GM12801 (cell line): ENCODE measurements around the gene HOXC13.

Experiments
- TF ChIP-seq, protein P1 (sequence below): IDR thresholded peaks from one replicate; pipeline ENCODE4 v1.5.1; 2011; ENCODE audit warnings: control low read depth; ENCODE audit not compliant: insufficient read length; ENCODE audit errors: extremely low read depth

HOXC13 gene

DNA sequence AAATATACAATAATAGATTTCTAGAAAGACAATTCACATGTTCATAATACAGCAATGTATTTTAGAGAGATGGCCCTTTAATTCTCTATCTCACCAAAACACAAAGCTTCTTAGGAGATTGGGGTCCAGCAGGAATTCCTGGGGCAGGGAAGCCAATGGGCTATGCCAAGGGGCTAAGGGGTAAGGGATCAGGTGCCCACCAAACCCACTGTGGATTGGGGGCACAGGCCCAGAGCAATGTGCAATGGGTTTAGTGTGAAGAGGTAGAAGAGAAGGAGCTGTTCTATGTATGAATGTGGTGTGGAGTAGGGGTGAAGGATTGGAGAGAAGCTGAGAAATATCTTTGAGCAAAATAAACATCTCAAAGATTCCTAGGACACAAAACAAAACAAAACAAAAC lies 2.6 kb downstream of the HOXC13 start:
- TF ChIP-seq, protein P1, sequence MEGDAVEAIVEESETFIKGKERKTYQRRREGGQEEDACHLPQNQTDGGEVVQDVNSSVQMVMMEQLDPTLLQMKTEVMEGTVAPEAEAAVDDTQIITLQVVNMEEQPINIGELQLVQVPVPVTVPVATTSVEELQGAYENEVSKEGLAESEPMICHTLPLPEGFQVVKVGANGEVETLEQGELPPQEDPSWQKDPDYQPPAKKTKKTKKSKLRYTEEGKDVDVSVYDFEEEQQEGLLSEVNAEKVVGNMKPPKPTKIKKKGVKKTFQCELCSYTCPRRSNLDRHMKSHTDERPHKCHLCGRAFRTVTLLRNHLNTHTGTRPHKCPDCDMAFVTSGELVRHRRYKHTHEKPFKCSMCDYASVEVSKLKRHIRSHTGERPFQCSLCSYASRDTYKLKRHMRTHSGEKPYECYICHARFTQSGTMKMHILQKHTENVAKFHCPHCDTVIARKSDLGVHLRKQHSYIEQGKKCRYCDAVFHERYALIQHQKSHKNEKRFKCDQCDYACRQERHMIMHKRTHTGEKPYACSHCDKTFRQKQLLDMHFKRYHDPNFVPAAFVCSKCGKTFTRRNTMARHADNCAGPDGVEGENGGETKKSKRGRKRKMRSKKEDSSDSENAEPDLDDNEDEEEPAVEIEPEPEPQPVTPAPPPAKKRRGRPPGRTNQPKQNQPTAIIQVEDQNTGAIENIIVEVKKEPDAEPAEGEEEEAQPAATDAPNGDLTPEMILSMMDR, result no peak

DNA sequence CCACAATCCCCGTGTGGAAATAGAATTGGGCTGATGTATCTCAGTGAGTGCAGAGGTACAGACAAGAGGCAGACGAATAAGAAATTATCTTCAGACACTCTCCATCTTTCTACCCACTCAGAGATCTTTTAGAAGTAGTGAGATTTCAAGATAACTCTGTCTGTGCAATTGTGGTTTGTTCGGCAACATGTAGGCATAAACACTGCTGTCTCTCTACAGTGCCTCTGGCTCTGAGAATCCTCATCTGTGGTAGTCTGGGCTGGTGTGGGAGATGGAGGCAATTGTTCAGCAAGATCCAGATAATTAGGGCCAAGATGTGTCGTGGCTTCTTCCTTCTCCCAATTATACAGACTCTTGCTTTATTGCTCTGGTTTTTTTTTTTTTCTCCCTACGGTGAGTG lies 3.1 kb downstream of the HOXC13 start:
- TF ChIP-seq, protein P1, result no peak

DNA sequence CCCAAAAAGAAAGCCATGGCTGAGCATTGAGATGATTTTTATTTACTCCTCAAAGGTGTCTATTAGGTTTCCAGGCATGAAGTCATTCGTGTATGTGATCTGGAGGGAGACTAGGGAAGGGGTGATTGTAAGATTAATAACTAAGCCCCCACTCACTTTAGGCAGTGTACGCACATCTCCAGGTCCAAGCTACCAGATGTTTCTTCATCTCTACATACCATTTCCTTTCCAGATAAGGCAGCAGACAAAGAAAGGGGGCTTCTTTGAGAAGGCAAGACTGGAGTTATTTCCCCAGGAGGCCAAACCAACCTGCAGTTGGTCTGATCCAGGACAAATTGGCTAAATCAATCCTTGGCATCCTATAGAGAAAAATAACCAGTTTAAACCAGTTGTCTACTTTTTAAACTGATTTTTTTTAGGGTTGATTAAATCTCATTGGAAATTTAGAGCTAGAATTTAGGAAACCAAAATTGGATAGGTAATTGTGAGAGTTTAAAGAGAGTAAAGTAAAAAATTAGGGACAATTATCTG lies 3.9 kb downstream of the HOXC13 start:
- TF ChIP-seq, protein P1, result no peak

DNA sequence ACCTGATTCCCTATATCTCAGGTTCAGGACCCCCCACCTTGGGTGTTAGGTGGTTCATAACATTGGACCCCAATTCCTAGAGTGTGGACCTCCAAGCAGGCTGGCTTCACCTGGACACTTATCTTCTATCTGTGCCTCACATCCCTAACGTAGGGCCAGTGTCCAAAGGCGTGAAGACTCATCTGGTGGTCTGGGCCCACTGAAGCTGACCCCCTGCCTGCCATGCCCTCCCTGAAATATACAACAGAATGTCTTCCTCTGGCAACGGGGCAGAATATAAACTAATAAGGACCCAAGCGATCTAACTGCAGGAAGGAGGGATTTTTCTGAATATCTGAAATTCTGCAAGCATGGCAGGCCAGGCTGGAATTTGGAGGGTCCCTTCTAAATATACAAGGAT lies 5.6 kb downstream of the HOXC13 start:
- TF ChIP-seq, protein P1, result no peak

DNA sequence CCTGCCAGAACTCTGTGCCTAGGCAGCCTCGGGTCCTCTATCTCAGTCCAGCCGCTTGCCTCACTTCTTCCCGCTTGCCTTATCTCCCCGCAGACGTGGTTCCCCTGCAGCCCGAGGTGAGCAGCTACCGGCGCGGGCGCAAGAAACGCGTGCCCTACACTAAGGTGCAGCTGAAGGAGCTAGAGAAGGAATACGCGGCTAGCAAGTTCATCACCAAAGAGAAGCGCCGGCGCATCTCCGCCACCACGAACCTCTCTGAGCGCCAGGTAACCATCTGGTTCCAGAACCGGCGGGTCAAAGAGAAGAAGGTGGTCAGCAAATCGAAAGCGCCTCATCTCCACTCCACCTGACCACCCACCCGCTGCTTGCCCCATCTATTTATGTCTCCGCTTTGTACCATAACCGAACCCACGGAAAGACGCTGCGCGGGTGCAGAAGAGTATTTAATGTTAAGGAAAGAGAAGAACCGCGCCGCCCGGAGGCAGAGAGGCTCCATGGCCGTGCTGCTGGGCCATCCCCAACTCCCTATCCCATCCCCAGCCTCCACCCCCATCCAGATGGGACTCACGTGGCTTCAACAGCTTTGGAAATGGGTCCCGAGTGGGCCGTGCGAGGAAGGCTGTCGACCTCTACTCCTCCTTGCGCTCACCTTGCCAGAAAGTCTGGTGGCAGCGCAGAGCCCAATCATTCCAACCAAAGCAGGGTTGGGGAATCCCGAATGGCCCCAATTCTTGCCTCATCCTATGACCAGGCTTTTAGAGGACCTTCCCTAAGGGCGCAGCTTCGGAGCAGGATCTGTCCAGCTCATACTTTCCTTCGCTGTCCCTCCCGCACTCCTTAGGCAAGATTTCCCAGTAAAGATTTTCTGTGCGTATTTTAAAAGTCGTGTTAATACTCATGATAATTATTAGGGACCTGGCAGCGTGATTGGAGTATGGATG lies 6.5 kb downstream of the HOXC13 start:
- TF ChIP-seq, protein P1, result no peak

- TF ChIP-seq, protein P1, result no peak
Measured at GRCh38 chr12:53947743-53948142, 9.1 kb downstream of the HOXC13 start.

- TF ChIP-seq, protein P1, result no peak
Measured at GRCh38 chr12:53948650-53949593, 10.3 kb downstream of the HOXC13 start.
